ENCODE results near the gene CDH23. TPM values are rescaled to one million over a fixed set of nuclear protein-coding genes. Genes with fewer than 3 reads are reported as not detected.

CDH23 gene
- total and polyA plus RNA-seq, 9 of the 15 experiments (the other 6 are each of a cell fraction or from before 2014, with no cell fraction given) = 0.18 to 1.2 (median 0.47) TPM

DNA sequence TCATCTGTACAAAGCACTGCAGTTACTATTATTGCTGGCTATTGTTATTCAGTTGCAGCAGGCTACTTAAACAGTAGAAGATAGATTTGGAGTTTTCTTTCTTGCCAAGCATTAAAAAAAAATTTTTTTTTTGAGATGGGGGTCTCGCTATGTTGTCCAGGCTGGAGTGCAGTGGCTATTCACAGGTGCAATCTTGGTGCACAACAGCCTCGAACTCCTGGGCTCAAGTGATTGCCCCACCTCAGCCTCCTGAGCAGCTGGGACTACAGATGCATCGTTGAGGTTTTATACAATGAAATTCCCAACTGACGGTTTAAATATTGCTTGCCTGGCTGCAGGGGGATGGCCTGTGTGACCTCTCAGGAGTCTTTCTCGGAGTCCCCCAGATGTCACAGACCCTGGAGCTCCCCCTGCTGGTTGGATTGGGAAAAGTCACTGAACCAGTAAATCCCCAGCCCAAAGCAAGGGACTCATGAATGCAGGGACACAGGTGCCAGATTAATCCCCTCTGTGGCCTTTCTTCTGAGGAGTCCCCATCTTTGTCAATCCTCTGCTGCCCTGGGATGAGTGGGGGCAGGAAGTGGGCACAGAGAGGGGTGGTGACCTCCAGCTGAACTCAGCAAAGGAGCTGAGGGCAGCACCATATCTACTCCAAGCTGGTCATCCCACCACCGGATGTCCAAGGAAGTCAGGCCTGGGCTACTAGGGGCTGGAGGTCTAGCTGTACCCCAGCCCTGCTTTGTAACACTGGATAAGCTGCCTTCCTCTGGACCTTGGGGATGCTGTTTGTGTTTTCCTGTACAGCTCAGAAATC, 173.3 kb downstream of the CDH23 start:
- intact Hi-C loops (cut with micrococcal nuclease) = loop anchor here (1.0 to 5.0 kb wide), 4 partner anchors 84 to 251 kb away; partner anchors contain the start of genes CDH23 and SLC29A3
- peaks cover 0 to 19% of the 10 kb centered on the region in 2 experiments; a peak in 2 of 5 replicates for H3K4me1 ChIP-seq (replicated peaks in 1 of 2; ENCODE audit: control insufficient read depth in 2 of 2, insufficient read depth in 2 of 2, low read length in 2 of 2)
- ATAC-seq (peak; percentile 84), FAIRE-seq (peak; percentile 97), DNase-seq (ENCODE audit: extremely low read depth in 1 of 4, low spot score in 3 of 4) (peak; percentile 85 to 92 (median 88))
- no peak overlapping the region for H3K4me2 ChIP-seq (ENCODE audit: insufficient read depth, low read length)
- no peaks in the 10 kb centered on the region for H4K20me1 ChIP-seq (replicated peaks; ENCODE audit: control insufficient read depth, insufficient read depth, low read length)
- H3K9ac ChIP-seq (ENCODE audit: insufficient read depth in 1 of 2, low read depth in 2 of 2, low read length in 2 of 2) = peak overlapping the region in 1 of 2 experiments; percentile 17; a peak in 1 of 4 replicates
- no peaks in the 10 kb centered on the region for H3K36me3 ChIP-seq (ENCODE audit: control insufficient read depth, insufficient read depth, low read length)
- POLR2A ChIA-PET = interaction anchor here (0.5 to 1.5 kb wide), 7 partner anchors 9 to 721 kb away, joined by 3 to 5 read pairs (median 3); partner anchors contain the start of gene PSAP
- no TSS peak for BruUV-seq (replicated peaks)
- H2AFZ ChIP-seq (ENCODE audit: low read depth, low read length) = no peak overlapping the region
- H3K9me3 ChIP-seq (replicated peaks; ENCODE audit: control insufficient read depth, insufficient read depth, low read depth, low read length) = no peaks in the 10 kb centered on the region
- CTCF ChIA-PET (ENCODE audit: low intra/inter-chr PET ratio) = interaction anchor here (0.6 to 2.3 kb wide), 7 partner anchors 63 to 256 kb away, joined by 3 to 18 read pairs (median 6); partner anchors contain the start of gene SLC29A3
- no peaks in the 10 kb centered on the region for H3K79me2 ChIP-seq (ENCODE audit: control insufficient read depth, insufficient read depth, low read length)
- WGBS (ENCODE audit: insufficient coverage, low coverage, missing lambda C conversion rate) = 26% methylated on average over 6 of the region's 6 CpGs
- H3K27ac ChIP-seq (ENCODE audit: extremely low read depth, low read depth, low read length) = no peak overlapping the region
- peaks cover 0 to 5% of the 10 kb centered on the region in 2 experiments; a peak in 3 of 5 replicates for H3K27me3 ChIP-seq (ENCODE audit: control insufficient read depth in 2 of 2, insufficient read depth in 2 of 2, low read length in 2 of 2)
- H3K4me3 ChIP-seq = no peak overlapping the region
- in situ Hi-C loops (cut with MboI) = loop anchor here (5.0 kb wide), 1 partner anchor 253 kb away; the partner anchor contains the start of gene SLC29A3
- H3K9me1 ChIP-seq (ENCODE audit: control insufficient read depth, insufficient read depth, low read length) = no peaks in the 10 kb centered on the region
- TF ChIP-seq, protein P1, sequence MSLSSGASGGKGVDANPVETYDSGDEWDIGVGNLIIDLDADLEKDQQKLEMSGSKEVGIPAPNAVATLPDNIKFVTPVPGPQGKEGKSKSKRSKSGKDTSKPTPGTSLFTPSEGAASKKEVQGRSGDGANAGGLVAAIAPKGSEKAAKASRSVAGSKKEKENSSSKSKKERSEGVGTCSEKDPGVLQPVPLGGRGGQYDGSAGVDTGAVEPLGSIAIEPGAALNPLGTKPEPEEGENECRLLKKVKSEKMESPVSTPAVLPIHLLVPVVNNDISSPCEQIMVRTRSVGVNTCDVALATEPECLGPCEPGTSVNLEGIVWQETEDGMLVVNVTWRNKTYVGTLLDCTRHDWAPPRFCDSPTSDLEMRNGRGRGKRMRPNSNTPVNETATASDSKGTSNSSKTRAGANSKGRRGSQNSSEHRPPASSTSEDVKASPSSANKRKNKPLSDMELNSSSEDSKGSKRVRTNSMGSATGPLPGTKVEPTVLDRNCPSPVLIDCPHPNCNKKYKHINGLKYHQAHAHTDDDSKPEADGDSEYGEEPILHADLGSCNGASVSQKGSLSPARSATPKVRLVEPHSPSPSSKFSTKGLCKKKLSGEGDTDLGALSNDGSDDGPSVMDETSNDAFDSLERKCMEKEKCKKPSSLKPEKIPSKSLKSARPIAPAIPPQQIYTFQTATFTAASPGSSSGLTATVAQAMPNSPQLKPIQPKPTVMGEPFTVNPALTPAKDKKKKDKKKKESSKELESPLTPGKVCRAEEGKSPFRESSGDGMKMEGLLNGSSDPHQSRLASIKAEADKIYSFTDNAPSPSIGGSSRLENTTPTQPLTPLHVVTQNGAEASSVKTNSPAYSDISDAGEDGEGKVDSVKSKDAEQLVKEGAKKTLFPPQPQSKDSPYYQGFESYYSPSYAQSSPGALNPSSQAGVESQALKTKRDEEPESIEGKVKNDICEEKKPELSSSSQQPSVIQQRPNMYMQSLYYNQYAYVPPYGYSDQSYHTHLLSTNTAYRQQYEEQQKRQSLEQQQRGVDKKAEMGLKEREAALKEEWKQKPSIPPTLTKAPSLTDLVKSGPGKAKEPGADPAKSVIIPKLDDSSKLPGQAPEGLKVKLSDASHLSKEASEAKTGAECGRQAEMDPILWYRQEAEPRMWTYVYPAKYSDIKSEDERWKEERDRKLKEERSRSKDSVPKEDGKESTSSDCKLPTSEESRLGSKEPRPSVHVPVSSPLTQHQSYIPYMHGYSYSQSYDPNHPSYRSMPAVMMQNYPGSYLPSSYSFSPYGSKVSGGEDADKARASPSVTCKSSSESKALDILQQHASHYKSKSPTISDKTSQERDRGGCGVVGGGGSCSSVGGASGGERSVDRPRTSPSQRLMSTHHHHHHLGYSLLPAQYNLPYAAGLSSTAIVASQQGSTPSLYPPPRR (CRISPR knock-in tag; IDR thresholded peaks at IDR 0.05; ENCODE audit: borderline replicate concordance) = no peak
- TF ChIP-seq, protein P2, sequence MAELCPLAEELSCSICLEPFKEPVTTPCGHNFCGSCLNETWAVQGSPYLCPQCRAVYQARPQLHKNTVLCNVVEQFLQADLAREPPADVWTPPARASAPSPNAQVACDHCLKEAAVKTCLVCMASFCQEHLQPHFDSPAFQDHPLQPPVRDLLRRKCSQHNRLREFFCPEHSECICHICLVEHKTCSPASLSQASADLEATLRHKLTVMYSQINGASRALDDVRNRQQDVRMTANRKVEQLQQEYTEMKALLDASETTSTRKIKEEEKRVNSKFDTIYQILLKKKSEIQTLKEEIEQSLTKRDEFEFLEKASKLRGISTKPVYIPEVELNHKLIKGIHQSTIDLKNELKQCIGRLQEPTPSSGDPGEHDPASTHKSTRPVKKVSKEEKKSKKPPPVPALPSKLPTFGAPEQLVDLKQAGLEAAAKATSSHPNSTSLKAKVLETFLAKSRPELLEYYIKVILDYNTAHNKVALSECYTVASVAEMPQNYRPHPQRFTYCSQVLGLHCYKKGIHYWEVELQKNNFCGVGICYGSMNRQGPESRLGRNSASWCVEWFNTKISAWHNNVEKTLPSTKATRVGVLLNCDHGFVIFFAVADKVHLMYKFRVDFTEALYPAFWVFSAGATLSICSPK (IDR thresholded peaks at IDR 0.05; ENCODE audit: borderline replicate concordance) = no peak
- TF ChIP-seq SLC30A9 (CRISPR knock-in tag; IDR thresholded peaks at IDR 0.05) = no peak
- TF ChIP-seq NRF1 (conservative IDR thresholded peaks at IDR 0.05 in 1 of 2, IDR thresholded peaks at IDR 0.05 in 1 of 2) = no peak
- no peak for TF ChIP-seq SMAD2 (IDR thresholded peaks at IDR 0.05; ENCODE audit: low read depth, low read length)
- TF ChIP-seq RBM39 (optimal IDR thresholded peaks at IDR 0.05; ENCODE audit: low read depth, low read length) = peak; percentile 40
- TF ChIP-seq BHLHE40 (IDR thresholded peaks at IDR 0.05; ENCODE audit: low read length) = no peak
- TF ChIP-seq, protein P3, sequence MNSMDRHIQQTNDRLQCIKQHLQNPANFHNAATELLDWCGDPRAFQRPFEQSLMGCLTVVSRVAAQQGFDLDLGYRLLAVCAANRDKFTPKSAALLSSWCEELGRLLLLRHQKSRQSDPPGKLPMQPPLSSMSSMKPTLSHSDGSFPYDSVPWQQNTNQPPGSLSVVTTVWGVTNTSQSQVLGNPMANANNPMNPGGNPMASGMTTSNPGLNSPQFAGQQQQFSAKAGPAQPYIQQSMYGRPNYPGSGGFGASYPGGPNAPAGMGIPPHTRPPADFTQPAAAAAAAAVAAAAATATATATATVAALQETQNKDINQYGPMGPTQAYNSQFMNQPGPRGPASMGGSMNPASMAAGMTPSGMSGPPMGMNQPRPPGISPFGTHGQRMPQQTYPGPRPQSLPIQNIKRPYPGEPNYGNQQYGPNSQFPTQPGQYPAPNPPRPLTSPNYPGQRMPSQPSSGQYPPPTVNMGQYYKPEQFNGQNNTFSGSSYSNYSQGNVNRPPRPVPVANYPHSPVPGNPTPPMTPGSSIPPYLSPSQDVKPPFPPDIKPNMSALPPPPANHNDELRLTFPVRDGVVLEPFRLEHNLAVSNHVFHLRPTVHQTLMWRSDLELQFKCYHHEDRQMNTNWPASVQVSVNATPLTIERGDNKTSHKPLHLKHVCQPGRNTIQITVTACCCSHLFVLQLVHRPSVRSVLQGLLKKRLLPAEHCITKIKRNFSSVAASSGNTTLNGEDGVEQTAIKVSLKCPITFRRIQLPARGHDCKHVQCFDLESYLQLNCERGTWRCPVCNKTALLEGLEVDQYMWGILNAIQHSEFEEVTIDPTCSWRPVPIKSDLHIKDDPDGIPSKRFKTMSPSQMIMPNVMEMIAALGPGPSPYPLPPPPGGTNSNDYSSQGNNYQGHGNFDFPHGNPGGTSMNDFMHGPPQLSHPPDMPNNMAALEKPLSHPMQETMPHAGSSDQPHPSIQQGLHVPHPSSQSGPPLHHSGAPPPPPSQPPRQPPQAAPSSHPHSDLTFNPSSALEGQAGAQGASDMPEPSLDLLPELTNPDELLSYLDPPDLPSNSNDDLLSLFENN (IDR thresholded peaks at IDR 0.05; ENCODE audit: low read depth in 2 of 2, low read length in 2 of 2) = no peak
- TF ChIP-seq CHCHD3 (CRISPR knock-in tag; IDR thresholded peaks at IDR 0.05) = no peak
- no peak for TF ChIP-seq JUNB (CRISPR knock-in tag; conservative IDR thresholded peaks at IDR 0.05)
